ENCODE results near the gene THNSL1.
"Not testable (repeated sequence)": the region's sequence is repeated elsewhere in the genome, so short reads cannot be mapped to it uniquely, and the experiment has no call there.

THNSL1 gene

DNA sequence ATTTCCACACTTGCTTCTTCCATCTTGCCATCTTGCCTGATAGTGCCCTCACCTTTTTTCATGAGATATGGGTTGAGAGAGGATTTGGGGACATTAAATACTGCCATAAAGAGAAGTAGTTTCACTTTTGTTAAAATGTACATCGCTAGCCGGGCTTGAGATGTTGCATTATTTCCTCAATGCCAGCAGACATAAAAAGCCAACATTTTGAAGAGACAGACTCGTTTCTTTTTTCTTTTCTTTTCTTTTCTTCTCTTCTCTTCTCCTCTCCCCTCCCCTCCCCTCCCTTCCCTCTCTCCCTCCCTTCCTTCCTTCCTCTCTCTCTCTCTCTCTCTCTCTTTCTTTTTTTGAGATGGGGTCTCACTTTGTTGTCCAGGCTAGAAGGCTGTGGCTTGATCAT lies 18.4 kb upstream of the THNSL1 start:
- Histone ChIP-seq H3K27ac (no peak overlapping the region), H3K27me3 (replicated peaks) (no peaks in the 10 kb centered on the region), H3K4me3 (ENCODE audit: low read depth, low read length) (no peak overlapping the region), H3K36me3 (replicated peaks) (no peaks in the 10 kb centered on the region)
- in situ Hi-C loops (cut with HindIII; ENCODE audit: low pct_ligation_motif_present, low sequenced_read_pairs) = no loop called here
- TF ChIP-seq, protein P1, sequence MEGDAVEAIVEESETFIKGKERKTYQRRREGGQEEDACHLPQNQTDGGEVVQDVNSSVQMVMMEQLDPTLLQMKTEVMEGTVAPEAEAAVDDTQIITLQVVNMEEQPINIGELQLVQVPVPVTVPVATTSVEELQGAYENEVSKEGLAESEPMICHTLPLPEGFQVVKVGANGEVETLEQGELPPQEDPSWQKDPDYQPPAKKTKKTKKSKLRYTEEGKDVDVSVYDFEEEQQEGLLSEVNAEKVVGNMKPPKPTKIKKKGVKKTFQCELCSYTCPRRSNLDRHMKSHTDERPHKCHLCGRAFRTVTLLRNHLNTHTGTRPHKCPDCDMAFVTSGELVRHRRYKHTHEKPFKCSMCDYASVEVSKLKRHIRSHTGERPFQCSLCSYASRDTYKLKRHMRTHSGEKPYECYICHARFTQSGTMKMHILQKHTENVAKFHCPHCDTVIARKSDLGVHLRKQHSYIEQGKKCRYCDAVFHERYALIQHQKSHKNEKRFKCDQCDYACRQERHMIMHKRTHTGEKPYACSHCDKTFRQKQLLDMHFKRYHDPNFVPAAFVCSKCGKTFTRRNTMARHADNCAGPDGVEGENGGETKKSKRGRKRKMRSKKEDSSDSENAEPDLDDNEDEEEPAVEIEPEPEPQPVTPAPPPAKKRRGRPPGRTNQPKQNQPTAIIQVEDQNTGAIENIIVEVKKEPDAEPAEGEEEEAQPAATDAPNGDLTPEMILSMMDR (IDR thresholded peaks at IDR 0.05; ENCODE audit: low read depth, low read length, missing control alignments) = no peak
- DNase-seq = no peak

DNA sequence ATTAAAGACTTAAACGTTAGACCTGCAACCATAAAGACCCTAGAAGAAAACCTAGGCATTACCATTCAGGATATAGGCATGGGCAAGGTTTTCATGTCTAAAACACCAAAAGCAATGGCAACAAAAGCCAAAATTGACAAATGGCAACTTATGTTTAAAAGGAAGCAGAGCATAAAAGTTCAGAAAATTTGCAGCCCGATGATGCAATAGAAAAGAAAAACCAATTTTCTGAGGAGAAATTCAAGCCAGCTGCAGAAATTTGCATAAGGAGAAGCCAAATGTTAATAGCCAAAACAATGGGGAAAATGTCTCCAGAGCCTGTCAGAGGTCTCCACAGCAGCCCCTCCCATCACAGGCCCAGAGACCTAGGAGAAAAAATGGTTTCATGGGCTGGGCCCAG lies 4.8 kb upstream of the THNSL1 start:
- H3K36me3 ChIP-seq (replicated peaks); DNase-seq; H3K27me3 ChIP-seq (replicated peaks); H3K4me3 ChIP-seq (ENCODE audit: low read depth, low read length); H3K27ac ChIP-seq; in situ Hi-C loops (cut with HindIII; ENCODE audit: low pct_ligation_motif_present, low sequenced_read_pairs): not testable (repeated sequence)

DNA sequence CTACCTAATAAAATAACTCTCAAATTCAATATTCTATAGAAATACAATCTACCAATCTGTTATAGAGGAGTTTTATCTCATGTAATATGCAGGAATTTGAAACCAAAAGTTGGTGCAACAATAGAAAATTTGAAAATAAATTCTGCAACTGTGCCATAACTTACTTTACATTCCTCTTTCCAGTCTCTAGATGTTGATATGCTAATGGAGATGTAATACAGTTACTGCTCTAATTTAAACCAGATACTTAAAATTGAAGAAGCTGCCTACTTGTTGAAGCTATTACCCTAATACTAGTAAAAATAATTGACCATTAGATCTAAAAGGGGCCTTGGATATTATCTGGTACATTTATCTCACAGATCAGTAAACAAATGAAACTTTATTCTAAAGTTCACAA lies 1.8 kb upstream of the THNSL1 start:
- Histone ChIP-seq H3K27me3 (replicated peaks) (no peaks in the 10 kb centered on the region), H3K27ac (no peak overlapping the region), H3K36me3 (replicated peaks) (no peaks in the 10 kb centered on the region), H3K4me3 (ENCODE audit: low read depth, low read length) (no peak overlapping the region)
- in situ Hi-C loops (cut with HindIII; ENCODE audit: low pct_ligation_motif_present, low sequenced_read_pairs) = no loop called here
- TF ChIP-seq, protein P1 (IDR thresholded peaks at IDR 0.05; ENCODE audit: low read depth, low read length, missing control alignments) = no peak
- no peak for DNase-seq

DNA sequence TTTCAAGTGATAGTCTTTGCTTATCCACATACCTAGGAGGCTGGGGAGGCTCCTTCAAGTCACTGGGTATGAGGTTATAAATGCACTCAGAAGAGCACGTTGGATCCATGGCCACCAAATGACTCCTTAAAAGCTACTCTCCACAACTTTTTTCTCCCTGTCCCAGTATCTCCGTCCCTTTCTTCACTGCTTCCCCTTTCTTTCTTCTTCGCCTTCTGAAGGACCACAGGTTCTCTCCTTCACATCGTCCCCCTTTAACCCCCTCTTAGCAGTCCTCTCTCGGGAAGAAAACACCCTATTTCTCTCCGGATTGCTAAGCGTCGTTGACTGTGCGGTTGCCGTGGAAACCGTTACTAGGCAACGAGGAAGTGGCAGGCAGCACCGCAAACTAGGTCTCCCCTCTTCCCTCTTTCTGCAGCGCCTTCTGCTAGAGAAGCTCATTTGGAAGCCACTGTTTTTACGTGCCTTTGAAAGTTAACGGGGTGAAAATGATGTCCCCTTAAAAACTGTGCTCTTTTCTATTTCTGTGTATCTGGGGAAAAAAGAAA lies 510 bp upstream of the THNSL1 start, which contains the start of gene ENKUR:
Gene ENKUR (minus strand): TSS at position 331 of the 548 bp plus-strand sequence. CDS start 222 bp downstream, at position 109.
- Histone ChIP-seq H3K36me3 (replicated peaks) (no peaks in the 10 kb centered on the region), H3K27ac (peak within 1 kb of the TSS; percentile 88), H3K4me3 (ENCODE audit: low read depth, low read length) (peak within 1 kb of the TSS; percentile 72), H3K27me3 (replicated peaks) (no peaks in the 10 kb centered on the region)
- DNase-seq = peak; percentile 93
- in situ Hi-C loops (cut with HindIII; ENCODE audit: low pct_ligation_motif_present, low sequenced_read_pairs) = no loop called here
- TF ChIP-seq, protein P1 (IDR thresholded peaks at IDR 0.05; ENCODE audit: low read depth, low read length, missing control alignments) = no peak

DNA sequence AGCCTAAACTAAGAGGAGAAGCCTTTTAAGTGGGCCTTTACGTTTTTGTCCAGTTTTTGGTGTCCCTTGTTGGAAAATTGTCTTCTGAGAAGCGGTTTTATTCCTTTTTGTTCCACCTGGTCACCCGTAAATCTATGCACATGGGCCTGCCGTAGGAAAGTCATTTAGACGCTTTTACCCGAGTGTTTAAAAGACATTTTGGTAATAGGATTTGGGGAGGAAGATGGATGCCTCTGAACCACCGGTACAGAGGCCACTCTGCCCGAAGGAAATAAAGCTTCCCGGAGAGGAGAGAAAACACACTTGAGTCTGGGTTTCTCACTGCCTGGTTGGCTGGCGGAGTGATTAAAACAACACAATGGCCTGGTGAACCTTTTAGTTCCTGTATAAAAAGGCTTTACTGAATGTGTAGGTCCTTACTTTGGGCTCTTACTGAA lies 760 bp downstream of the THNSL1 start:
- Histone ChIP-seq H3K27ac (peak overlapping the region; percentile 88), H3K36me3 (replicated peaks) (no peaks in the 10 kb centered on the region), H3K27me3 (replicated peaks) (no peaks in the 10 kb centered on the region), H3K4me3 (ENCODE audit: low read depth, low read length) (peak overlapping the region; percentile 72)
- TF ChIP-seq, protein P1 (IDR thresholded peaks at IDR 0.05; ENCODE audit: low read depth, low read length, missing control alignments) = no peak
- DNase-seq = peak; percentile 6
- in situ Hi-C loops (cut with HindIII; ENCODE audit: low pct_ligation_motif_present, low sequenced_read_pairs) = no loop called here

GRCh38 chr10:25017661-25018060 lies 1.2 kb downstream of the THNSL1 start:
- TF ChIP-seq, protein P1 (IDR thresholded peaks at IDR 0.05; ENCODE audit: low read depth, low read length, missing control alignments) = no peak
- DNase-seq = no peak
- no peaks in the 10 kb centered on the region for H3K27me3 ChIP-seq (replicated peaks)
- no peak overlapping the region for H3K27ac ChIP-seq
- no peaks in the 10 kb centered on the region for H3K36me3 ChIP-seq (replicated peaks)
- no peak overlapping the region for H3K4me3 ChIP-seq (ENCODE audit: low read depth, low read length)
- in situ Hi-C loops (cut with HindIII; ENCODE audit: low pct_ligation_motif_present, low sequenced_read_pairs) = no loop called here

Data from brain microvascular endothelial cell (primary cell).